ENCODE results near the gene AP4B1.

The AP4B1 gene

DNA sequence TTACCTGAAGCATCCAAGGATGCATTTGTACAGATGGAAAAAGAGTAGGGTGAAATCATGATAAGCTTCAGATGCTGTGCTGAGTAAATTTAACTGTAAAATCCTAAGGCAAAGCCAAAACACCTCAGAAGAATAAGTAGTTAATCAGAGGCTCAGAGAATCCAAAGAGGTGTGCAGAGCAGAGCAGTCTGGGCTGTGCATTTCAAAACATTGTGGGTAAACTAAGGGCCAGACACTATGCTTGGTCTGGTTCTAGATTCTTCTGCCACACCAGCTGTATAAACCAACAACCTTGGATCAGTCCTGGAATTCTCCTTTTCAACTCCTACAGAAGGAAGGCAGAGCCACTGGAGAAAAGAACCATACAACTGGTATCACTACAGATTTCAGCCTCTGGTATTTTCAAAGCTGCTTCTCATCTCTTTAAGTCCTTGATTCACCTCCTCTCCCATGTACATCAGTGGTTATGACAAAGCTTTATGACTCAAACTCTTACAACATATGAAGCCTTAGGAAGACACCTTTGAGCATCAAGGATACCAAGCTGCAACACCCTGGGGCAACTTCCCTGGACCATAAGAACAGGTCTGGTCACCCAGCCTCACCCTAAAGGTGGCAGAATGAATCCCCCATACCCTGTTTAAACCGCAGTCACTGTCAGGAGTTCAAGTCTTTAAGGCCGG, 12.9 kb upstream of the AP4B1 start:
- no peak for TF ChIP-seq ZNF274 (IDR thresholded peaks at IDR 0.05; ENCODE audit: low read depth, low read length)
- Histone ChIP-seq H3K36me3 (ENCODE audit: insufficient read depth, insufficient read length, low read length) (peaks cover 18% of the 10 kb centered on the region), H3K9ac (ENCODE audit: insufficient read length, low read depth) (no peak overlapping the region), H3K9me3 (ENCODE audit: insufficient read depth, low read length) (no peaks in the 10 kb centered on the region), H3K4me3 (ENCODE audit: insufficient read length, low read depth) (no peak overlapping the region), H3K27me3 (ENCODE audit: insufficient read depth, insufficient read length) (no peaks in the 10 kb centered on the region), H3K4me1 (ENCODE audit: insufficient read depth, insufficient read length) (no peaks in the 10 kb centered on the region)
- no peak for DNase-seq (ENCODE audit: low read depth, low spot score)

DNA sequence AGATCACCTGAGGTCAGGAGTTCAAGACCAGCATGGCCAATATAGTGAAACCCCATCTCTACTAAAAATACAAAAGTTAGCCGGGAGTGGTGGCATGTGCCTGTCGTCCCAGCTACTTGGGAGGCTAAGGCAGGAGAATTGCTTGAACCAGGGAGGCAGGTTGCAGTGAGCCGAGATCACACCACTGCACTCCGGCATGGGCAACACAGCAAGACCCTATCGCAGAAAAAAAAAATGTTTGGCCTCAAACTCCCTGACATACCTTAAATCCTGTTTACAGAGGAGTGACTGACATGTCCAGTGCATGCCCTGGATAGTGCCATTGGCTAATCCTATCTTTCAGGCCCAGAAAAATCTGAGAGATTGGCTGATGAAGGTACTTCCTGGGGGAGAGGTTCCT, 12.4 kb upstream of the AP4B1 start:
- Histone ChIP-seq H3K27me3 (ENCODE audit: insufficient read depth, insufficient read length) (no peaks in the 10 kb centered on the region), H3K9ac (ENCODE audit: insufficient read length, low read depth) (no peak overlapping the region)
- DNase-seq (ENCODE audit: low read depth, low spot score), result no peak

DNA sequence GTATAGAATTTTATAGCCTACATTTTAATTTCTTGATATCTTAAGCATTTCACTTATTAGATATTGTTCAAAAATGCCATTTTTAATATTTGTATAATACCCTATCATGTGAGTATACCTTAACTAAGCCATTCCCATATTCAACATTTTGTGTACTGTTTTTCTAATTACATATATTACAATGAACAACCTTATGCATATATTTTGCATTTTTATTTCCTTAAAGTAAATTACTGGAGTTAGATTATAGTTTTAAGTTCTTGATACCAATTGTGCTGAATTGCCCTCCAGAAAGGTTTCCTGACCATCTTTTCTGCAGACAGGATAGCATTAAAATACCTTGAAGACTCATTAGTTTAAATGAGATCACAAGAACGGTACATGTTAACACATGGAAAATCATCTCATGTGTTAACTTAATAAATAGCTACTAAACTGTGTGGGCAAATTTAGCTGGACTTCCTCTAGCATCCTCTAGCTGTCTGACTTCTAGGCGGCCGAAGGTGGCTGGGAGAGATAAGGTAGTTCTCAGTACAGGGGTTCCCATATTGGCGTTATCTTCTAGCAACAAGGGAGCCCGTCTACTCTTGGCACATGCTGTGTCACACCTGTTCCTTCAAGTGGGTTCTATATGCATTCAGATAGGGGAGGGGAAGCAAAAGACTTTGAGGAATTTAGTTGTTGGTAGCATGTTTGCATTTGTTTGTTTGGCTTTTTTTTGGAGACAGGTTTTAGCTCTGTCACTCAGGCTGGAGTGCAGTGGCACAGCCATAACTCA, 9.5 kb upstream of the AP4B1 start:
- Histone ChIP-seq H3K9ac (ENCODE audit: insufficient read length, low read depth) (no peak overlapping the region), H3K27me3 (ENCODE audit: insufficient read depth, insufficient read length) (no peaks in the 10 kb centered on the region), H3K4me1 (ENCODE audit: insufficient read depth, insufficient read length) (no peaks in the 10 kb centered on the region), H3K4me3 (ENCODE audit: insufficient read length, low read depth) (no peak overlapping the region), H3K9me3 (ENCODE audit: insufficient read depth, low read length) (no peaks in the 10 kb centered on the region), H3K36me3 (ENCODE audit: insufficient read depth, insufficient read length, low read length) (peaks cover 52% of the 10 kb centered on the region)
- no peak for DNase-seq (ENCODE audit: low read depth, low spot score)
- TF ChIP-seq ZNF274 (IDR thresholded peaks at IDR 0.05; ENCODE audit: low read depth, low read length) (no peak), SUZ12 (IDR thresholded peaks at IDR 0.05; ENCODE audit: extremely low read depth, insufficient read depth, insufficient read length) (no peak), YY1 (IDR thresholded peaks at IDR 0.05; ENCODE audit: insufficient read depth, insufficient read length) (no peak)

More for the DNA sequence above, 12.4 kb upstream of the AP4B1 start:
- Histone ChIP-seq H3K9me3 (ENCODE audit: insufficient read depth, low read length) (no peaks in the 10 kb centered on the region), H3K36me3 (ENCODE audit: insufficient read depth, insufficient read length, low read length) (peaks cover 23% of the 10 kb centered on the region), H3K4me3 (ENCODE audit: insufficient read length, low read depth) (no peak overlapping the region), H3K4me1 (ENCODE audit: insufficient read depth, insufficient read length) (no peaks in the 10 kb centered on the region)
- TF ChIP-seq ZNF274 (IDR thresholded peaks at IDR 0.05; ENCODE audit: low read depth, low read length) (no peak), SUZ12 (IDR thresholded peaks at IDR 0.05; ENCODE audit: extremely low read depth, insufficient read depth, insufficient read length) (no peak)

DNA sequence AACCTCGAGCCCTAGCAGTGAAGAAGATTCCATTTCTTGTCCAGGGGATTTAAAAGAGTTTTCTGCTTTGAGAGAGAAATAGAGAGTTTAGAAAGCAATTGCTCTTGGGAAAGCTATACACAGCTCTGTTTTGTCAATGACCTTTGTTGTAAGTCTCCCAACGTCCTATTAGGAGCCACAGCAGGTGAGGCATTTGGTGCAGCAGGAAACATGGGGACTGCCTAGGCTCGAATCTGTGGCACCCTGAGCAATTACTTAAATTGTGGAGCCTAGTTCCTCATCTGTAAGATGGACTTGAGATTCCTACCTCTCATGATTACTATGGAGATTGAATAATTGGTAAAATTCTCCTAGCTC, 8.7 kb upstream of the AP4B1 start:
- TF ChIP-seq ZNF274 (IDR thresholded peaks at IDR 0.05; ENCODE audit: low read depth, low read length) (no peak), SUZ12 (IDR thresholded peaks at IDR 0.05; ENCODE audit: extremely low read depth, insufficient read depth, insufficient read length) (no peak), YY1 (IDR thresholded peaks at IDR 0.05; ENCODE audit: insufficient read depth, insufficient read length) (no peak)
- Histone ChIP-seq H3K9me3 (ENCODE audit: insufficient read depth, low read length) (no peaks in the 10 kb centered on the region), H3K4me3 (ENCODE audit: insufficient read length, low read depth) (no peak overlapping the region)

DNA sequence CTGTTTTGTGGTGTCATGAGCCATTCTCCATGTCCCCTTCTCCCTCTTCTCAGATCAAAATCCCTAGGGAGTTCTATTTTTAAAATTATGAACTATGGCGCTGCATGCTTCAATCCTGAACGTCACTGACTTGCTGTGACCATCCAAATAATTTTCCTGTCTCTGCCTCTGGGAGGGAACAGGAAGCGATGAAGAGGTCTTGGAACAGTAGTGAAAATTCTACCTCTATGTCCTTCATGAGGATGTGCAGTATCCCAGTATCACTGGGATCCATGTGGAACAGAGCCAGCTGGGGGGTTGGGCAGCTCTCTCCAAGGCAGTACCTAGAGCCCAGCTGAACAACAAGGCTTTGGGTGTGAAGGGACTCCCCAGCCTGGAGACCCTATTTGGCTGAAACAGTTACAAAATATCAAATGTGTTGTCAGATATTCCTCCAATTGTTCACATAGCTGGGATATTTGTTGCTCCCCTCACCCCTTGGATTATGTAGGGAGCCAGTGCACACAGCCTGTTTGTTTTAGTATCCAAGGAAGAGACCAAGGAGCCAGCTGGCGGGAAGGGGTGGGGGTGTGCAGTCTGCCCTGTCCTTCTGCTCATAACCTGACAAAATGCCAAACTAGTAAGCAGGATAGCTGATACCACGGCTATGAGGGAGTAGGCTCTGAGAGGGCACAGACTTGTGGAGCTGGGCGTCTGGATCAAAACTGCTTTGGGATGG, 8.2 kb upstream of the AP4B1 start:
- H3K36me3 ChIP-seq (ENCODE audit: insufficient read depth, insufficient read length, low read length), result peaks cover 64% of the 10 kb centered on the region
- H3K4me1 ChIP-seq (ENCODE audit: insufficient read depth, insufficient read length), result no peaks in the 10 kb centered on the region
- H3K27me3 ChIP-seq (ENCODE audit: insufficient read depth, insufficient read length), result no peaks in the 10 kb centered on the region
- H3K9ac ChIP-seq (ENCODE audit: insufficient read length, low read depth), result no peak overlapping the region
- H3K9me3 ChIP-seq (ENCODE audit: insufficient read depth, low read length), result no peaks in the 10 kb centered on the region
- no peak overlapping the region for H3K4me3 ChIP-seq (ENCODE audit: insufficient read length, low read depth)
- no peak for DNase-seq (ENCODE audit: low read depth, low spot score)
- TF ChIP-seq SUZ12 (IDR thresholded peaks at IDR 0.05; ENCODE audit: extremely low read depth, insufficient read depth, insufficient read length) (no peak), ZNF274 (IDR thresholded peaks at IDR 0.05; ENCODE audit: low read depth, low read length) (no peak), YY1 (IDR thresholded peaks at IDR 0.05; ENCODE audit: insufficient read depth, insufficient read length) (no peak)

More for the DNA sequence above, 8.7 kb upstream of the AP4B1 start:
- H3K36me3 ChIP-seq (ENCODE audit: insufficient read depth, insufficient read length, low read length), result peaks cover 59% of the 10 kb centered on the region
- DNase-seq (ENCODE audit: low read depth, low spot score), result no peak
- H3K4me1 ChIP-seq (ENCODE audit: insufficient read depth, insufficient read length), result no peaks in the 10 kb centered on the region
- H3K27me3 ChIP-seq (ENCODE audit: insufficient read depth, insufficient read length), result no peaks in the 10 kb centered on the region
- no peak overlapping the region for H3K9ac ChIP-seq (ENCODE audit: insufficient read length, low read depth)

DNA sequence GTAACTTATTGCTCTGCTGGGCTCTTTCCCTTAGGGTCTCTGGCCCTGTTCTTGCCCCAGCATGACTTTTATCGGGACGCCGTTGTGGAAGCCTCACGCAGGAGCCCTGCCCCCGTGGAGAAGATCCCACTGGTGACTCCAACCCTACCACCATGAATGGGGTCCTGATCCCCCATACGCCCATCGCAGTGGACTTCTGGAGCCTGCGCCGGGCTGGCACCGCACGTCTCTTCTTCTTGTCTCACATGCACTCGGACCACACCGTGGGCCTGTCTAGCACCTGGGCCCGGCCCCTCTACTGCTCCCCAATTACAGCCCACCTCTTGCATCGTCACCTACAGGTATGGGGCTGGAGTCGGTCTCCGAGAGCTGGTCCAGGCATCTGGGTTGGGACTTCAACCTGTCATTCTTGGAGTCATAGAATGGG, 849 bp upstream of the AP4B1 start:
- Histone ChIP-seq H3K4me3 (ENCODE audit: insufficient read length, low read depth) (peak overlapping the region; percentile 99), H3K36me3 (ENCODE audit: insufficient read depth, insufficient read length, low read length) (peaks cover 61% of the 10 kb centered on the region), H3K9ac (ENCODE audit: insufficient read length, low read depth) (peak overlapping the region; percentile 99), H3K4me1 (ENCODE audit: insufficient read depth, insufficient read length) (no peaks in the 10 kb centered on the region), H3K27me3 (ENCODE audit: insufficient read depth, insufficient read length) (no peaks in the 10 kb centered on the region), H3K9me3 (ENCODE audit: insufficient read depth, low read length) (no peaks in the 10 kb centered on the region)
- peak; percentile 23 for DNase-seq (ENCODE audit: low read depth, low spot score)
- TF ChIP-seq SUZ12 (IDR thresholded peaks at IDR 0.05; ENCODE audit: extremely low read depth, insufficient read depth, insufficient read length) (no peak), ZNF274 (IDR thresholded peaks at IDR 0.05; ENCODE audit: low read depth, low read length) (no peak), YY1 (IDR thresholded peaks at IDR 0.05; ENCODE audit: insufficient read depth, insufficient read length) (no peak)

DNA sequence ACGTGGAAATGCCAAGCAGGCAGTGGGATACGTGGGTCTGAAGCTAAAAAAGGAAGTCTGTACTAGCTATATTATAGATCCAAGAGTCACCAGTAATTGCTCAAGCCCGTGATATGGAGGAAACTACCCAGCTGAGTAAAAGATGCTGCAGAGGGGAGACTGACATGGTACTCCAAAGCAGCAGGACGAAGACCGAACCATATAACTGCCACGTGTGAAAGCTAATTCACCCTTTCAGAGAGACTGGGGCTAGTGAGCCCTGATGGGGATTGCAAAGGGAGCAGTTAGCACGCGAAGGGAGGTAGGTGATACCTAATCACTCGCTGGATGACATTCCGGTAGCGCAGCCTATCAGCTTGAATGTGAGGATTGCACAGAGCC, 316 bp downstream of the AP4B1 start:
- Histone ChIP-seq H3K4me1 (ENCODE audit: insufficient read depth, insufficient read length) (no peaks in the 10 kb centered on the region), H3K36me3 (ENCODE audit: insufficient read depth, insufficient read length, low read length) (peaks cover 61% of the 10 kb centered on the region)

More for the DNA sequence above, 316 bp downstream of the AP4B1 start:
- Histone ChIP-seq H3K9ac (ENCODE audit: insufficient read length, low read depth) (peak overlapping the region; percentile 96), H3K27me3 (ENCODE audit: insufficient read depth, insufficient read length) (no peaks in the 10 kb centered on the region), H3K4me3 (ENCODE audit: insufficient read length, low read depth) (peak overlapping the region; percentile 99), H3K9me3 (ENCODE audit: insufficient read depth, low read length) (no peaks in the 10 kb centered on the region)
- DNase-seq (ENCODE audit: low read depth, low spot score), result peak; percentile 49
- TF ChIP-seq SUZ12 (IDR thresholded peaks at IDR 0.05; ENCODE audit: extremely low read depth, insufficient read depth, insufficient read length), result no peak
- no peak for TF ChIP-seq YY1 (IDR thresholded peaks at IDR 0.05; ENCODE audit: insufficient read depth, insufficient read length)
- TF ChIP-seq ZNF274 (IDR thresholded peaks at IDR 0.05; ENCODE audit: low read depth, low read length), result no peak
